MM.1S (cell line): ENCODE data around the gene IGHMBP2.

ENCODE experiments used
- CTCF ChIP-seq: fragments of 300-600 bp; sonication (generic); IDR thresholded peaks from 2 replicates; pipeline ENCODE4 v1.5.1; 2016; ENCODE audit warnings: antibody characterized with exemption, low read length, mixed read lengths
- EZH2 ChIP-seq: fragments of 300-600 bp; sonication (generic); optimal IDR thresholded peaks from 2 replicates; pipeline ENCODE3; 2017; ENCODE audit warnings: low read depth, mild to moderate bottlenecking, antibody characterized with exemption, low read length, mixed read lengths
- EZH2phosphoT487 ChIP-seq: fragments of 300-600 bp; sonication (generic); IDR thresholded peaks from 2 replicates; pipeline ENCODE4 v1.6.1; 2018; ENCODE audit warnings: antibody characterized with exemption, low read length

- TF ChIP-seq CTCF, result no peak
- no peak for TF ChIP-seq EZH2phosphoT487
- no peak for TF ChIP-seq EZH2
These were observed 36.6 kb upstream of the IGHMBP2 start for GRCh38 chr11:68867066-68867465.
